HG02610 (cell line): ENCODE results near the gene LRRK1.

Experiments used
- ATAC-seq: cut with Tn5 transposase; IDR thresholded peaks from one replicate; pipeline ENCODE4 v1.9.1; 2021; ENCODE audit warnings: mild to moderate bottlenecking, moderate library complexity; ENCODE audit not compliant: unreplicated experiment

LRRK1 gene

DNA sequence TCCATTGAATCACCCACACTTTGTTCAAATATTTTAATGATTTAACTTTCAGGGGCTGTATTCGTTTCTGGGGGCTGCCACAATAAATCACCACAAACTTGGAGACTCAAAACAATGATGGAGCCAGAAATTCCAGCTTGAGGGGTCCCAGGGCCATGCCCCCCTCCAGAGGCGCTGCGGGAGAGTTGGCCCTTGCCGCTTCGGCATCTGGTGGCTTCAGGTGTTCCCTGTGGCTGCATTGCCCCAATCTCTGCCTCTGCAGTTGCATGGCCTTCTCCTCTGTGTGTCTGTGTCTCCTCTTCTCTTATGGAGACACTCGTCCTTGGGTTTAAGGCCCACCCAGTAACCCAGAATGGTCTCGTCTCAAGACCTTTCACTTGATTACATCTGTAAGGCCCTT is 187.9 kb downstream of the LRRK1 start:
- ATAC-seq = no peak

- ATAC-seq = no peak
These were observed 188.7 kb downstream of the LRRK1 start for GRCh38 chr15:101107625-101108460.

GRCh38 chr15:101108461-101108775 is 189.3 kb downstream of the LRRK1 start:
- no peak for ATAC-seq

DNA sequence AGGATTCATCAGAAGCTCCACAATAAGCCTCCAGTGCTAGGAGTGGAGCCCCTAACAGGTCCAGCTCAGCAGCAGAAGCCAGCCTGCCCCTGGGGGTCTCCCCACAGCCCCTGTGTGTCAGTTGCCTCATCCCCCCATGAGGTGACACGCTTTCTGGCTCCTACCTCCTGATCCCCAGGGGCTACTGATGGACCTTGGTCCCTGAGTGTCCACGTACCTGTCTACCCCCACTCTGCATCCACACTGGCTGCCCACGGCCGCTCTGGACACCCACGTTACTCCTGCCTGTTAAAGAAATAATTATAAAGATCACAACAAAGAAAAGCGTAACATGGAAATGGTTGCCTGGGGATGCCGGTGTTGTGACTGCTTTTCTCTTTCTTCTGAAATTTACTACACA is 189.6 kb downstream of the LRRK1 start:
- no peak for ATAC-seq

DNA sequence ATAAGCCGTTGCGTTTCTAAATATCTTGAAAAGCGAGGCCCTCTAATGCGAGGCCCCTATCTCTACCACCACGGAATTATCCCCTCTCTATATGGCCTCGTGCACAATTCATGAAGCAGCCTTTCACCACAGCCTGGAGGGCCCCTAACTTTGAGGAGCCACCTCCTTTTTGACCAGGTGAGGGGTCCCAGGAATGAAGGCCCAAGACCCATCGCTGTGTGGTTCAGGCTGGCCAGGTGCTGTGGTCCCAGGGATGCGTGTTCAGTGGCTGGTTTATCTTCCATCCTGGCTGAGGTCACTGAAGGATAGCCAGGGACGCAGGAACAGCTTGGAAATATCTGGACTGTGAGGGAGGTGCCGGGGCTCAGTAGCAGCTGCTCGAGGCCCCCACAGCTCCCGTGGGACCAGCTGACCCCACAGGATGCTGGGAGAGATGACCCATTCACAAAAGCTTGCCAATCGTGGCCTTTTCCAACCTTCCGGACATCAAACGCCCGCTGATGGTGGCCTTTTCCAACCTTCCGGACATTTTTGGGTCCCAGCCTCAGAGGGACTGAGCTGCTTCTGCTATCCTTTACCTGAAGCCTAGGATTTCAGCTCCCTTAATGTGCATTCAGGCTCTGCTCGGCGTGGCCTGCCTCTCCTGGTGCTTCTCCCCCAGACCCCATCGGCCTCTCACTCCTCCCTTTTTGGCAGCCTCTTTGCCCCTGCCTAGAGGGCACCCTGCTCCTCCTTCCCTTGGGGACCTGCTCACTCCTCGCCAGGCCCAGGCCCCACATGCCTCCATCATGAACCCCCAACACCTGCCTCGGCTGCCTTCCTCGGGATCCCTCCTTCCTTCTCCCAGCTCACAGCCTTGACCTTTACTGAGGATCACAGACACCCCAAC is 191.8 kb downstream of the LRRK1 start:
- no peak for ATAC-seq

- ATAC-seq = no peak
These were observed 192.6 kb downstream of the LRRK1 start for GRCh38 chr15:101111570-101112262.

GRCh38 chr15:101112336-101113113 is 193.4 kb downstream of the LRRK1 start:
- no peak for ATAC-seq

DNA sequence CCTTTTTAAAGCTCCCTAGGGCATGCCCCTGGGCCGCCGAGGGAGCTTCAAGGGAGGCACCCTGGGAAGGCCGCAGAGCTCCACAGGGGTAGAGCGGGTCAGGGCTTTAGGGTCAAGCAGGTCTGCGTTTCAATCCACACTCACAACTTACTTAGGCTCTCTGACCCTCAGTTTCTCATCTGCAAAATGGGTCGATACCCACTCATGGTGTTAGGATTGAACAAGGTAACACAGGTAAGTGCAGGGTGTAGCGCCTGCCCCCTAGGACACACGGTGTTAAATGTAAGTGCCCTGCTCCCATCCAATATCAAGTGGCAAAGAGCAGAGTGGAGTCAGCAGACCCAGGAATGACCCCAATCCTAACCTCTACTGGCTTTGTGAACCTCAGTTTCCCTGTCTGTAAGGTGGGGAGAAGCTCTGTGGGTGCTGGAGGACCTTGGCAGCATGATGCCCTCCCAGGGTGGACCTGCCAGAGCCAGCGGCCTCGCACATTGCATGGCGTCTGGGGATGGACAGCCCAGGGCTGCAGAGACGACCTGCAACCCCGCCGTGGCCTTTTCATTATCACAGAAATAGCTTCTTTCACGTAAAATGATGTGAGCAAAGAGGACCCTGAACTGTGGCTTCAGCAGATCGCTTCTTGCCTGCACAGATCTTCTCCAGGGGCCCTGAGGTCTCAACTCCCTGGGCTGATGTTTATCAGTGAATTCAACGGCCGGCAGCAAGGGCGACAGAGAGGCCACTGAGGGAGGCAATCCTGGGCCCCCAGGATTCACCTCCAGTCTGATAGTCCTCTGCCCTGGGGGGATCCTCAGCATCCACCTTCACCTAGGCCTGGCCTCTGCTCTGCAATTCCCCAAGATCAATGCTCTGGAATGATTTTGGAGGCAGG is 194.2 kb downstream of the LRRK1 start:
- ATAC-seq = no peak

- ATAC-seq = no peak
These were observed 195.0 kb downstream of the LRRK1 start for GRCh38 chr15:101114166-101114565.

DNA sequence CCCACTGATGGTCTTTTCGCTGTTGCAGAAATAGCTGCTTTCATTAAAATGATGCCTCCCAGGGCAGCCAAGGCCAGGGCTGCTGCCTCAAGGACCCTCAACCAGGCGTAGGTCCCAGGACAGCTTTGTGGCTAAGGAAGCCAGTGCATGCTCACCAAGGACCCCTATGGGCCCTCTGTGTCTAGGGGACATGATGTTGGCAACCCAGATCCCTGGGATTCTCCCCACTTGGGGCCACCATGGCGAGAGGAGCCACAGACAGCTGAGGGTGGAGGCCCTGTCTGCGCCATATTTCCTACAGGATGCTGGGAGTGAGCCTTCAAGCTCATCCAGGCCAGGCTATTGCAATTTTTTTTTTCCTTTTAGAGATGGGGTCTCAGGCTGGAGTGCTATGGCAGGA is 195.5 kb downstream of the LRRK1 start:
- ATAC-seq = no peak

DNA sequence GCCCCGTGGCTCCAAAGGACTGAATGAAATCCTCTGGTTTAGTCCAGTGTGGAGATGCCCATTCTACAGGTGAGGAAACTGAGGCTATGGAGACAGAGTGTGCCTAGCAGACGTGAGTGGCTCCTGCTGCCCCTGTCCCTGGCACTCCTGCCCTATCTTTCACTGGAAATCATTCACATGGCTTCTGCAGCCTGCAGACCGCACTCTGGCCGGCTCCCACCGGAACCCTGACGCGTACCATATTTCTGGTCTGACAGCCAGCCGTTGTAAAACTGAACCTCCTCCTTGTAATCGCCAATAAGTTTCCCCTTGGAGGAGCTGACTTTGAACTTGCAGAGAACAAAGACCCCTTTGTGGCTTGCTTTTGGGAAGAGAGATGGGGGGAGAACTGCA is 196.2 kb downstream of the LRRK1 start:
- no peak for ATAC-seq

DNA sequence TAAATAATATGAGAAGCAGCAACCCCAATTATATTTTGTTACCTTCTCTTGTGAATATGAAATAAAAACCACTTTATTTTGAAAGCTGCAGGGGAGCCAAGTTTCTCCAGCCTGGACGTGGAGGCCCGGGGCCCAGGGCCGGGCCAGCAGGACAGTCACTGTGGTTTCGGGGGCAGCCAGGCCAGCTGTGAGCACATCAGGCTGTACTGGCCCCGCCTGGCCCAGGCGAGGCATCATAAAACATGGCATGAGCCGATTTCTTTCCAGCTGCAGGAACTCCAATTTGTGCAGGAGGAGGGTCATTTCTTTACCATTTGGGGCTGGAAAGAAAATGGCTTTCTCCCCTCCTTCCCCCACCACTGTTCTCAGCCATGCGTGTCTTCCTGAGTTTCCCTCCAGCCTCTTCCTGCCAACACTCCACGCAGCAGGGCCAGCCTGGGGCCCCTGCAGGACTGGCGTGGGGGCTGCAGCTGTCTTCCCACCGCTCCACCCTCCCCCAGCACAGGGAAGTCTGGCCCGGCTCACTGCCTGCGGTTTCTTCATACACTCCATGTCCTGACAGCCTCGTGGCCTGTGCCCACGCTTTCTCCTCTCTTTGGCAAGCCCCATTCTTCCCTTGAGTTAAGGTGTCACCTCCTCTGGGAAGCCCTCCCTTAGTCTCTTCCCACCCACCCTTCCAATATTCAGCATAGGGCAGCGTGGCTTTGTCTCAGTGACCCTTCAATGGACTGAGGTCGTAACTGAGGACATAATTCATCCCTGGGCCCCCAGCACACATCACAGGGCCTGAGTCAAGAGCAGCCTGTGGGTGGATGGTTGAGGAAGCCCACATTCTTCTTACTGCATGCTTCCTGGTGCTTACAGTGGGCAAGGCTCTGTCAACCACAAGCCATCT is 196.9 kb downstream of the LRRK1 start:
- ATAC-seq = no peak

- no peak for ATAC-seq
These were observed 197.5 kb downstream of the LRRK1 start for GRCh38 chr15:101116681-101116976.

DNA sequence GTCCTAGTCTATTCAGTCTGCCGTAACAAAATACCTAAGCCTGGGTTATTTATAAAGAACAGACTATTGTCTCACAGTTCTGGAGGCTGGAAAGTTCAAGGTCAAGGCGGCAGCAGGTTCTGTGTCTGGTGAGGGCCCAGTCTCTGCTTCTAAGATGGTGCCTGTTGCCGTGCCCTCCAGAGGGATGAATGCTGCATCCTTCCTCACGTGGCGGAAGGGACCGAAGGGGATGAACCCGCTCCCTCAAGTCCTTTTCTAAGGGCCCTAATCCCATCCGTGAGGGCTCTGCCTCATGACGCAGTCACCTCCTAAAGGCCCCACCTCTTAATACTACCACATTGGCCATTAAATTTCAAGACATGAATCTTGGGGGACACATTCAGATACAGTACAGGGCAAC is 199.0 kb downstream of the LRRK1 start:
- no peak for ATAC-seq

- ATAC-seq = no peak
These were observed 199.5 kb downstream of the LRRK1 start for GRCh38 chr15:101118615-101119014.

GRCh38 chr15:101119181-101119580 is 200.0 kb downstream of the LRRK1 start:
- no peak for ATAC-seq
